22Rv1 (cell line): ENCODE data around the gene CD320.
A peak's percentile ranks its signal among the peaks of the same experiment; 100 is the strongest.

Experiments
- H3K27ac ChIP-seq: fragments of 450-650 bp; 2 replicates; pipeline ENCODE4 v1.5.1; 2017
- CTCF ChIP-seq: fragments of 450-650 bp; IDR thresholded peaks from 2 replicates; pipeline ENCODE4 v1.5.1; 2017; ENCODE audit warnings: mild to moderate bottlenecking
- ZFX ChIP-seq: fragments of 450-650 bp; IDR thresholded peaks from 2 replicates; pipeline ENCODE4 v1.6.1; 2017; ENCODE audit warnings: antibody characterized with exemption, borderline replicate concordance

The CD320 gene

DNA sequence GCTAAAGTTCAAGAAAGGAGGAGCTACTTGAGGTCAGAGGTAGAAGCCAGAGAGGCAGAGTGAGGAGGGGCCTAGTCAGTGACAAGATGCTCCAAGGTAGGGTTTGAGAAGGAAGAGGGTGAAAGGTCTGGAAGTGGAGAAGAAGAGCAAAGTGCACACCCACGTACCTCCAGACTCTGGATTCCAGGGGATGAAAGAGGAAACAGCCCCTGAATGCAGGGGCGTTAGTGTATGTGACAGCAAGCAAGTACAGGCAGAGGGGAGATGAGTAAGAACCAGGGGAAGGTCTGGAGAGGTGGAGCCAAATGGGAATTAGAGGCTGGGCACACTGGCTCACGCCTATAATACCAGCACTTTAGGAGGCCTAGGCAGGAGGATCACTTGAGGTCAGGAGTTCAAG is 21.8 kb upstream of the CD320 start:
- 0 out of 2 replicates have a peak overlapping the region, but pooled peaks have one; percentile 25 for H3K27ac ChIP-seq
- TF ChIP-seq ZFX = no peak
- no peak for TF ChIP-seq CTCF

DNA sequence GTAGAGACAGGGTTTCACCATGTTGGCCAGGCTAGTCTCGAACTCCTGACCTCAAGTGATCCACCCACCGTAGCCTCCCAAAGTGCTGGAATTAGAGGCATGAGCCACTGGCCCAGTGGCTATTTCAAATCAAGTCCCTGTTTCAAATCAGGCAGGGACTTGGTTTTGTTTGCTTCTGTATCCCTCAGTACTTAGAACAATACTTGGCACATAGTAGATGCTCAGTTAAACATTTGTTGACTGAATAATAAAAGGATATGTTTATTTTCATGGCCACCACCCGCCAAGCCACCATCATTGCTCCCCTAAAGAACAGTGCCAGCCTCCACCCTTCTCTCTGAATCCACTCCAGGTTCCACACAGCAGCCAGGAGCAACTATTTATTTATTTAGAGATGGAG is 17.3 kb upstream of the CD320 start:
- no peak overlapping the region for H3K27ac ChIP-seq
- TF ChIP-seq CTCF (no peak), ZFX (no peak)

DNA sequence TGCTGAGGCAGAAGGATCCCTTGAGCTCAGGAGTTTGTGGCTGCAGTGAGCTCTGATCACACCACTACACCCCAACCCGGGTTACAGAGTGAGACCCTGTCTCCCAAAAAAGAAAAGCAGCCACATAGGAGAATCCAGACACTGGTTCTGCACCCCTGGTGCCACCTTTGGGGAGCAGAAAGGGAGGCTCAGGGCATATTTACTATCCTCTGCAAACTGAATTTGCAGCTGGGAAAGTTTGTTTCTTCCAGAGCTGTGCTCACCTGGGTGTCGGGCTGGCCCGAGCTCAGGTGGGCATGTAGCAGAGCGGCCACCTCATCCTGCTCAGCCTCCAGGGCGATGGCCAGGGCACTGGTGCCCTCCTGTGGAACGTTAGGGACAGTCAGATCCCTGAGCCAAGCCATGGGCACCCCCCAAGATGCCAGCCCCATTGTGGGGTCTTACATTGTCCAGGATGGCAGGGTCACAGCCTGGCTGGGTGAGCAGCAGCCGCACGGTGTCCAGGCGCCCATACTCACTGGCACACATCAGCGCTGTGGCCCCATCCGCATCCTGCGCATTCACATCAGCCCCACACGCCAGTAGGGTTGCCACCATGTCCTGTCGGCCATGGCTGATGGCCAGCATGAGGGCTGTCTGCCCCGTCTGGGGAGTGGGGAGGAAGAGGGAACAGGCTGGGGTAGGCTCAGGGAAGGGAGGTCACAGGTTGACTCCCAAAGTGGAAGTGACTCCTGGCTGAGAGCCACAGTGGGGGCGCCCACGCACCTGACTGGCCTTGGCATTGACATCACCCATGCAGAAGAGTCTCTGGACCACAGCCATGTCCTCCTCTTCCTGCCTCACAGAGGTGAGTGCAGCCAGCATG is 16.3 kb upstream of the CD320 start:
- H3K27ac ChIP-seq = peak overlapping the region; percentile 85
- TF ChIP-seq CTCF (no peak), ZFX (no peak)

- peak overlapping the region; percentile 85 for H3K27ac ChIP-seq
- TF ChIP-seq CTCF = no peak
- no peak for TF ChIP-seq ZFX
Observed at GRCh38 chr19:8323781-8324185, 15.6 kb upstream of the CD320 start.

DNA sequence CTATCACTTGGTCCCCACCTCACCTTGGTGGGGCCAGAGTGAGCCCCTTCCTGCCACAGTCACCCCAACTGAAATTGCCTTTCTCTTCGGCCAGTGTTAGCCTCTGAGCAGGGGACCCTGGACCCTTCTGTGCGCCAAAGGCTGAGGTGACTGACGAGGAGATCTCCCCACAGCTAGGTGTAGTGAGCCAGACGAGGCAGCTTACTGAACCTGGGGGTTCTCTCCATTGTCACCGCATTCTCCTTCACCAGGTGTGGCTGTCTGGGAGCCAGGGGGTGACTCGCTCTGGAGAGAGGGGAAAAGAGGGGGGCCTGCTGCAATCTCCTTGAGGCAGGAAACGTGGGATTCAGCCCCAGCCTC is 14.5 kb upstream of the CD320 start:
- peak overlapping the region; percentile 85 for H3K27ac ChIP-seq
- TF ChIP-seq CTCF (no peak), ZFX (no peak)

DNA sequence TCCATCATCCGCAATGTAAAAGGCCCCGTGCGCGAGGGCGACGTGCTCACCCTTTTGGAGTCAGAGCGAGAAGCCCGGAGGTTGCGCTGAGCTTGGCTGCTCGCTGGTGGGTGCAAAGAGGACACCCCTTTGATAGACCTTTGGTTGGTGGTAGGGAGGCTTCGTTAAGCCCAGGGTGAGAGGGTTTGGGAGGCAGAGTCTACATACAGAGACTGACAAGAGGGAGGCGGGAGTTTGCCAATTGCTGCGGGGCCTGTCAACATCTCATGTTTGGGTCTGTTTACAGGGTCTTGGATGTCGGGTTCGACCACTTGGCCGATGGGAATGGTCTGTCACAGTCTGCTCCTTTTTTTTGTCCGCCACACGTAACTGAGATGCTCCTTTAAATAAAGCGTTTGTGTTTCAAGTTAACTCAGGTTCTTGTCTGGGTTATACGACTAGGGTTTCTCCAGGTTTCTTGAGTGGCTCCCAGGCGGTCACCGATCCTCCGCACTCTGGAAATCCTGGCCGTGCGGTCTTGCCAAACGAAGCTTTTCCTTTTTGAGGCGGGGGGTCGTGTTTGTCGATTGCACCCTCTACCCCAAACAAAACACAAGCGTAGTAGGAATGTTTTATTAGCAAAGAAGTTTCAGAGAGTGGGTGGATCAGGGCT is 14.0 kb upstream of the CD320 start:
- peak overlapping the region; percentile 85 for H3K27ac ChIP-seq
- no peak for TF ChIP-seq ZFX
- no peak for TF ChIP-seq CTCF
